ENCODE data around the gene SHISA5.
"Not testable (repeated sequence)": the region's sequence is repeated elsewhere in the genome, so short reads cannot be mapped to it uniquely, and the experiment has no call there.

Gene SHISA5

GRCh38 chr3:48465237-48465530 is 38.8 kb downstream of the SHISA5 start:
- TF ChIP-seq, protein P1, sequence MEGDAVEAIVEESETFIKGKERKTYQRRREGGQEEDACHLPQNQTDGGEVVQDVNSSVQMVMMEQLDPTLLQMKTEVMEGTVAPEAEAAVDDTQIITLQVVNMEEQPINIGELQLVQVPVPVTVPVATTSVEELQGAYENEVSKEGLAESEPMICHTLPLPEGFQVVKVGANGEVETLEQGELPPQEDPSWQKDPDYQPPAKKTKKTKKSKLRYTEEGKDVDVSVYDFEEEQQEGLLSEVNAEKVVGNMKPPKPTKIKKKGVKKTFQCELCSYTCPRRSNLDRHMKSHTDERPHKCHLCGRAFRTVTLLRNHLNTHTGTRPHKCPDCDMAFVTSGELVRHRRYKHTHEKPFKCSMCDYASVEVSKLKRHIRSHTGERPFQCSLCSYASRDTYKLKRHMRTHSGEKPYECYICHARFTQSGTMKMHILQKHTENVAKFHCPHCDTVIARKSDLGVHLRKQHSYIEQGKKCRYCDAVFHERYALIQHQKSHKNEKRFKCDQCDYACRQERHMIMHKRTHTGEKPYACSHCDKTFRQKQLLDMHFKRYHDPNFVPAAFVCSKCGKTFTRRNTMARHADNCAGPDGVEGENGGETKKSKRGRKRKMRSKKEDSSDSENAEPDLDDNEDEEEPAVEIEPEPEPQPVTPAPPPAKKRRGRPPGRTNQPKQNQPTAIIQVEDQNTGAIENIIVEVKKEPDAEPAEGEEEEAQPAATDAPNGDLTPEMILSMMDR (conservative IDR thresholded peaks at IDR 0.05): no peak
- no peak for TF ChIP-seq ZFX (IDR thresholded peaks at IDR 0.05)
- H3K27ac ChIP-seq: peak overlapping the region; percentile 99

GRCh38 chr3:48464713-48465221 is 39.2 kb downstream of the SHISA5 start:
- TF ChIP-seq ZFX (IDR thresholded peaks at IDR 0.05): no peak
- TF ChIP-seq, protein P1 (conservative IDR thresholded peaks at IDR 0.05): no peak
- H3K27ac ChIP-seq: peak overlapping the region; percentile 99

DNA sequence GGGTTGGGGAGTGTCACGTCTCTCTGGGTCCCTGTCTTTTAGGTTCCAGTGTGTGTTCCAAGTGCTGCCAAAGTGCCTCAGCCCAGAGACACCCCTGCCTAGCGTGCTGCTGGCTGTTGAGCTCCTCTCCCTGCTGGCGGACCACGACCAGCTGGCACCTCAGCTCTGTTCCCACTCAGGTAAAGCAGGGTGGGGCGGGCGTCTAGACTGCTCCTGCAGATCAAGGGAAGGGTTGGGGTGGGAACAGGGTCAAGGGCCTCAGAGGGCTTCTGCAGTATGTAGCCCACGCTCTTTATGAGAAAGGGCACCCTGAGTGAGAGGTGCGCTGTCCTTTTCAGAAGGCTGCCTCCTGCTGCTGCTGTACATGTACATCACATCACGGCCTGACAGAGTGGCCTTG is 40.3 kb downstream of the SHISA5 start:
- H3K27ac ChIP-seq: peak overlapping the region; percentile 99; the same call in 1 of the 2 replicates
- TF ChIP-seq ZFX (IDR thresholded peaks at IDR 0.05): no peak

DNA sequence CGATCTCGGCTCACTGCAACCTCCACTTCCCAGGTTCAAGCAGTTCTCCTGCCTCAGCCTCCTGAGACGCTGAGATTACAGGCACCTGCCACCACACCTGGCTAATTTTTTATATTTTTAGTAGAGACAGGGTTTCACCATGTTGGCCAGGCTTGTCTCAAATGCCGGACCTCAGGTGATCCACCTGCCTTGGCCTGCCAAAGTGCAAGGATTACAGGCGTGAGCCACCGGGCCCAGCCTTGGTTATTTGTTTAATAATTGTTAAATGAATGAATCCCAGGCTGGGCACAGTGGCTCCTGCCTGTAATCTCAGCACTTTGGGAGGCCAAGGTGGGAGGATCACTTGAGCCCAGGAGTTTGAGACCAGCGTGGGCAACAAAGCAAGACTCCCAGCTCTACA is 42.2 kb downstream of the SHISA5 start:
- H3K27ac ChIP-seq: not testable (repeated sequence)

DNA sequence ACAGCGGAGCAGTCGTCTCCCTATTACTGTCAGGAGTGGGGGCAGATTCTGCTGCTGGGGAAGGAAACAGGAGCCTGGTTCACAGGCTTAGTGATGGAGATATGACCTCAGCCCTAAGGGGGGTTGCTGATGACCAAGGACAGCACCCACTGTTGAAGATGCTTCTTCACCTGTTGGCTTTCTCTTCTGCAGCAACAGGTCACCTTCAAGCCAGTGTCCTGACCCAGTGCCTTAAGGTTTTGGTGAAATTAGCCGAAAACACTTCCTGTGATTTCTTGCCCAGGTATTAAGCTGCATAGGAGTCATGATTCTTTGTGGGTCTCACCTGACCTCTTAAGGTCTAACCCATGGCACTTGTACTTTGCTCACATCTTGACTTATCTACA is 43.5 kb downstream of the SHISA5 start:
- TF ChIP-seq, protein P1 (conservative IDR thresholded peaks at IDR 0.05): no peak
- no peak for TF ChIP-seq ZFX (IDR thresholded peaks at IDR 0.05)
- no peak overlapping the region for H3K27ac ChIP-seq

DNA sequence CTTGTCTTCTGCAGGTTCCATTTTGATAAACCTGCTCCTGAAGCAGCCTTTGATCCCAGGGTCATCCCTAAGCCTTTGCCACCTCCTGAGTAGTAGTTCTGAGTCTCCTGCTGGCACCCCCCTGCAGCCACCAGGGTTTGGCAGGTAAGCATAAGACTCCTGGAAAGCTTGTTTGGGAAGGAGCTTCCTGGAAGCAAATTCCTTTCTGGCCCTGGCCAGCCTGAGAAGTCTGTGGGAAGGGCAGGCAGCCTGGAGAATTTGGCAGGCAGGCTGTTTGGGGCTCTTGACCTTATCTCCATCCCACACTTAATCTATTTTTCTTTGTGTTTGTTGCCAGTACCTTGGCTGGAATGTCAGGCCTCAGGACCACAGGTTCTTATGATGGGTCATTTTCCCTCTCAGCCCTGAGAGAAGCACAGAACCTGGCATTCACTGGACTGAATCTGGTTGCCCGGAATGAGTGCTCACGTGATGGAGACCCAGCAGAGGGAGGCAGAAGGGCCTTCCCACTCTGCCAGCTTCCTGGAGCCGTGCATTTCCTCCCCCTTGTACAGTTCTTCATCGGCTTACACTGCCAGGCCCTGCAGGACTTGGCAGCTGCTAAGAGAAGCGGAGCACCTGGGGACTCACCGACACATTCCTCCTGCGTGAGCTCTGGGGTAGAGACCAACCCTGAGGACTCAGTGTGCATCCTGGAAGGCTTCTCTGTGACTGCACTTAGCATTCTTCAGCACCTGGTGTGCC is 44.0 kb downstream of the SHISA5 start:
- no peak overlapping the region for H3K27ac ChIP-seq
- TF ChIP-seq, protein P1 (conservative IDR thresholded peaks at IDR 0.05): no peak
- TF ChIP-seq ZFX (IDR thresholded peaks at IDR 0.05): no peak

DNA sequence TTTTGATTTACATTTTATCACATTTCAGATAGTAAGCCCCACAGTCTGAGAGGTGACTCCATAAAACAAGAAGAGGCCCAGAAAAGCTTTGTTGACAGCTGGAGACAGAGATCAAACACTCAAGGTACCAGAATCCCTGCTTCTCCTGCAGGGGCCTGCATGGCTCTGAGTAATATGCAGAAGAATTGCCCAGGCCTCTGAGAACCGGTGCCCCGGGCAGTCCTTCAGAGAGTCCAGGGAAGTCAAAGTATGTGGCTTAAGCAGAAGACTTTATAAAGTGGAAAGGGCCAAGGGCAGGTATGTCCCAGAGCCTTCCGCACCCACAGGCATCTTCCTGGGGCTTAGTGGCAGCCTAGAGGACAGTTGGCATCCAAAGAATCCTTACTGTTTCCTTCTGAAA is 44.6 kb downstream of the SHISA5 start:
- H3K27ac ChIP-seq: no peak overlapping the region
- no peak for TF ChIP-seq ZFX (IDR thresholded peaks at IDR 0.05)
- TF ChIP-seq, protein P1 (conservative IDR thresholded peaks at IDR 0.05): no peak

DNA sequence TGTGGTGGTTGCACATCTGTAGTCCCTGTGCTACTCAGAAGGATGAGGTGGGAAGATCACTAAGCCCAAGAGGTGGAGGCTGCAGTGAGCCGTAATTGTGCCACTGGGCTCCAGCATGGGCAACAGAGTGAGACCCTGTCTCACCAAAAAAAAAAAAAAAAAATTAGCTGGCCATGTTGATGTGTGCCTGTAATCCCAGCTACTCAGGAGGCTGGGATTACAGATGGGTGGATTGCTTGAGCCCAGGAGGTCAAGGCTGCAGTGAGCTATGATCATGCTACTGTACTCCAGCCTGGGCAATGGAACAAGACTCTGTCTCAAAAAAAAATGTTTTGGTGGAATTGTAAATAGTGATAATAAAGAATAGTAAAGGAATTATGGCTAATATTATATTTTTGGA is 47.5 kb downstream of the SHISA5 start:
- no peak overlapping the region for H3K27ac ChIP-seq
- no peak for TF ChIP-seq ZFX (IDR thresholded peaks at IDR 0.05)
- TF ChIP-seq, protein P1 (conservative IDR thresholded peaks at IDR 0.05): no peak
